GM12875 (cell line): ENCODE results near the gene MRPL22.
A peak's percentile ranks its signal among the peaks of the same experiment; 100 is the strongest.
"Not testable (repeated sequence)": the region's sequence is repeated elsewhere in the genome, so short reads cannot be mapped to it uniquely, and the experiment has no call there.

Experiments
- H3K4me3 ChIP-seq: one replicate; pipeline ENCODE4 v1.5.1; 2011; ENCODE audit warnings: low read depth, low read length, control low read depth
- CTCF ChIP-seq: IDR thresholded peaks from 2 replicates; pipeline ENCODE4 v1.5.1; 2011; ENCODE audit warnings: low read depth, mild to moderate bottlenecking, control low read depth, inconsistent platforms, low read length, moderate library complexity, borderline replicate concordance; ENCODE audit not compliant: insufficient read depth

Gene MRPL22

GRCh38 chr5:154923441-154924430, 17.1 kb upstream of the MRPL22 start:
- no peak for TF ChIP-seq CTCF
- H3K4me3 ChIP-seq: no peak overlapping the region

GRCh38 chr5:154933537-154933936, 7.3 kb upstream of the MRPL22 start:
- H3K4me3 ChIP-seq: no peak overlapping the region
- TF ChIP-seq CTCF: no peak

- no peak for TF ChIP-seq CTCF
- no peak overlapping the region for H3K4me3 ChIP-seq
Measured at GRCh38 chr5:154934881-154935280, 6.0 kb upstream of the MRPL22 start.

GRCh38 chr5:154937186-154937717, 3.6 kb upstream of the MRPL22 start:
- TF ChIP-seq CTCF: no peak
- peak overlapping the region; percentile 97 for H3K4me3 ChIP-seq

- no peak for TF ChIP-seq CTCF
- peak within 1 kb of the TSS; percentile 97 for H3K4me3 ChIP-seq
Measured at GRCh38 chr5:154937718-154938466, 3.0 kb upstream of the MRPL22 start, which contains the start of gene GEMIN5. Gene GEMIN5, minus strand, starts transcription at chr5:154938211. Its CDS starts 78 bp downstream, at chr5:154938133.

GRCh38 chr5:154939387-154939786, 1.5 kb upstream of the MRPL22 start:
- H3K4me3 ChIP-seq: not testable (repeated sequence)

- peak overlapping the region; percentile 31 for H3K4me3 ChIP-seq
- TF ChIP-seq CTCF: no peak
Measured at GRCh38 chr5:154940375-154940771, 500 bp upstream of the MRPL22 start.
